22Rv1 (cell line): ENCODE measurements around the gene RSRP1.

Experiments
- ZFX ChIP-seq: fragments of 450-650 bp; IDR thresholded peaks from 2 replicates; pipeline ENCODE4 v1.6.1; 2017; ENCODE audit warnings: antibody characterized with exemption, borderline replicate concordance
- TF ChIP-seq, protein P1 (sequence below): fragments of 450-650 bp; IDR thresholded peaks from 2 replicates; pipeline ENCODE4 v1.5.1; 2017; ENCODE audit warnings: mild to moderate bottlenecking

DNA sequence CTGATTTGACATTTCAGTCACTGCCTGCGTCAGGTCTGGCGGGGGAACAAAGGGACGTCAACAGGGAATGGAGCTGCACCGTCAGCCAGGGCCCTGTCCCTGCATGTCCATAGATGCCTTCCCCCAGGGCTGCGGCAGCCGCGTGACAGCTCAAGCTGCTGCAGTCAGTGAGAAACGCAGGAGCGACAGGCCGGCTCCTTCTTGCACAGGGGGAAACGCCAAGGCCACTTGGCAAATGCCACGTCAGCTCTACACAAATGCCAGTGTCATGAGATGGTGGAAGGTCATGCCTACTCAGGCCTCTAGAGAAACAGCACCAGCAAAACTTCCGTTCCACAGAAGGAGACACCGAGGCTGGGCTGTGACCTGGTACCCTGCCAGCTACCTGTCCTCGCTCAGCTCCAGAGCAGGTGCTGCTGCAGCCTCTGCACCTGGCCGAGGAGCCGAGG, 52.7 kb downstream of the RSRP1 start:
- TF ChIP-seq, protein P1, sequence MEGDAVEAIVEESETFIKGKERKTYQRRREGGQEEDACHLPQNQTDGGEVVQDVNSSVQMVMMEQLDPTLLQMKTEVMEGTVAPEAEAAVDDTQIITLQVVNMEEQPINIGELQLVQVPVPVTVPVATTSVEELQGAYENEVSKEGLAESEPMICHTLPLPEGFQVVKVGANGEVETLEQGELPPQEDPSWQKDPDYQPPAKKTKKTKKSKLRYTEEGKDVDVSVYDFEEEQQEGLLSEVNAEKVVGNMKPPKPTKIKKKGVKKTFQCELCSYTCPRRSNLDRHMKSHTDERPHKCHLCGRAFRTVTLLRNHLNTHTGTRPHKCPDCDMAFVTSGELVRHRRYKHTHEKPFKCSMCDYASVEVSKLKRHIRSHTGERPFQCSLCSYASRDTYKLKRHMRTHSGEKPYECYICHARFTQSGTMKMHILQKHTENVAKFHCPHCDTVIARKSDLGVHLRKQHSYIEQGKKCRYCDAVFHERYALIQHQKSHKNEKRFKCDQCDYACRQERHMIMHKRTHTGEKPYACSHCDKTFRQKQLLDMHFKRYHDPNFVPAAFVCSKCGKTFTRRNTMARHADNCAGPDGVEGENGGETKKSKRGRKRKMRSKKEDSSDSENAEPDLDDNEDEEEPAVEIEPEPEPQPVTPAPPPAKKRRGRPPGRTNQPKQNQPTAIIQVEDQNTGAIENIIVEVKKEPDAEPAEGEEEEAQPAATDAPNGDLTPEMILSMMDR = no peak
- TF ChIP-seq ZFX = no peak
